HCT116 (cell line): ENCODE data around the gene SAMD9L. TPM values are rescaled to one million over a fixed set of nuclear protein-coding genes. Genes with fewer than 3 reads are reported as not detected.

Experiments
- ATAC-seq: fragments of 200-7000 bp; cut with Tn5 transposase; 2 replicates; pipeline ENCODE4 v1.9.1; 2020; ENCODE audit warnings: mild to moderate bottlenecking, moderate library complexity
- BruUV-seq: library from RNA; stranded (reverse); fragments of 400-500 nt; replicated peaks from 2 replicates; lab custom pipeline; 2021; lab: Mats Ljungman, UMichigan
- CTCF ChIA-PET: fragments of 300-600 bp; sonication (Branson Sonifier 250); formaldehyde crosslinking; loops from one replicate; lab custom pipeline; 2021; ENCODE audit warnings: antibody characterized with exemption; lab: Charles Lee
- POLR2A ChIA-PET: fragments of 300-600, 350-600 bp; sonication (Branson Sonifier 250); formaldehyde crosslinking; loops from one replicate; lab custom pipeline; 2021; ENCODE audit warnings: antibody characterized with exemption; lab: Charles Lee
- RAD21 ChIA-PET, 2 experiments: fragments of 300-600 bp; sonication (Branson Sonifier 250); formaldehyde crosslinking; loops; one replicate each; lab custom pipeline; 2023; ENCODE audit warnings: low total read pairs in 2 of 2; ENCODE audit not compliant: uncharacterized antibody in 2 of 2, unreplicated experiment in 2 of 2, low non-redundant PET in 1 of 2; lab: Charles Lee
- DNase-seq: peaks from one replicate; pipeline ENCODE4 v3.0.0-alpha.2; 2010; ENCODE audit warnings: low read depth, low spot score
- H2AFZ ChIP-seq: fragments of 200-600 bp; shearing (Covaris generic), sonication (generic); 2 replicates; pipeline ENCODE4 v1.6.1; 2017; ENCODE audit warnings: low read depth, mixed run types, mixed read lengths, antibody characterized with exemption, low read length; ENCODE audit not compliant: poor library complexity, severe bottlenecking
- H3K27ac ChIP-seq: 2 replicates; pipeline ENCODE4 v1.5.1; 2012; ENCODE audit warnings: low read depth, low read length
- H3K27me3 ChIP-seq: fragments of 200-600 bp; sonication (generic); 2 replicates; pipeline ENCODE4 v1.6.1; 2016; ENCODE audit warnings: mixed run types, low read length, mixed read lengths; ENCODE audit not compliant: insufficient read depth
- H3K36me3 ChIP-seq, 2 experiments: fragments of 200-500 bp in 1 of 2; fragments of 200-600 bp in 1 of 2; sonication (Bioruptor generic) in 1 of 2; sonication (generic) in 1 of 2; 2 replicates each; pipeline versions ENCODE4 v1.5.1 to v1.6.1; 2014 to 2016; ENCODE audit warnings: low read length in 2 of 2, inconsistent platforms in 1 of 2, mixed read lengths in 1 of 2, mixed run types in 1 of 2; ENCODE audit not compliant: insufficient read depth in 2 of 2, control insufficient read depth in 1 of 2
- H3K4me1 ChIP-seq, 2 experiments: fragments of 200-600 bp in 1 of 2; sonication (generic) in 1 of 2; 2 replicates each; pipeline versions ENCODE4 v1.5.1 to v1.6.1; 2012 to 2017; ENCODE audit warnings: low read length in 2 of 2, inconsistent platforms in 1 of 2, mild to moderate bottlenecking in 1 of 2, mixed read lengths in 1 of 2, mixed run types in 1 of 2, moderate library complexity in 1 of 2; ENCODE audit not compliant: insufficient read depth in 2 of 2, control insufficient read depth in 1 of 2
- H3K4me2 ChIP-seq: fragments of 200-600 bp; sonication (generic); 2 replicates; pipeline ENCODE4 v1.6.1; 2017; ENCODE audit warnings: mixed run types, low read length, mixed read lengths
- H3K4me3 ChIP-seq, 2 experiments: fragments of 200-600 bp in 1 of 2; sonication (generic) in 1 of 2; replicated peaks in 1 of 2; 2 replicates each; pipeline ENCODE4 v1.5.1; 2011 to 2016; ENCODE audit warnings: low read length in 2 of 2, control low read depth in 1 of 2, low read depth in 1 of 2, mild to moderate bottlenecking in 1 of 2, mixed read lengths in 1 of 2, mixed run types in 1 of 2
- H3K79me2 ChIP-seq: fragments of 200-600 bp; sonication (generic); 2 replicates; pipeline ENCODE4 v1.6.1; 2017; ENCODE audit warnings: mild to moderate bottlenecking, mixed run types, low read length, moderate library complexity, mixed read lengths; ENCODE audit not compliant: insufficient read depth
- H3K9ac ChIP-seq: fragments of 200-600 bp; sonication (generic); 2 replicates; pipeline ENCODE4 v1.6.1; 2016; ENCODE audit warnings: low read length, mixed read lengths
- H3K9me2 ChIP-seq: fragments of 200-600 bp; sonication (generic), shearing (Covaris generic); 2 replicates; pipeline ENCODE4 v1.6.1; 2017; ENCODE audit warnings: mixed run types, mild to moderate bottlenecking, moderate library complexity; ENCODE audit not compliant: insufficient read depth
- H3K9me3 ChIP-seq, 2 experiments: fragments of 200-500 bp in 1 of 2; fragments of 200-600 bp in 1 of 2; sonication (Bioruptor generic) in 1 of 2; sonication (generic) in 1 of 2; 2 replicates each; pipeline ENCODE4 v1.6.1; 2014 to 2017; ENCODE audit warnings: low read length in 2 of 2, mixed read lengths in 2 of 2, inconsistent platforms in 1 of 2, low read depth in 1 of 2, mild to moderate bottlenecking in 1 of 2, mixed run types in 1 of 2, moderate library complexity in 1 of 2; ENCODE audit not compliant: control insufficient read depth in 1 of 2, insufficient read depth in 1 of 2
- H4K20me1 ChIP-seq: fragments of 200-600 bp; sonication (generic), shearing (Covaris generic); 2 replicates; pipeline ENCODE4 v1.6.1; 2017; ENCODE audit warnings: mixed run types, mild to moderate bottlenecking, moderate library complexity; ENCODE audit not compliant: insufficient read depth
- CBX3 ChIP-seq: IDR thresholded peaks from 2 replicates; pipeline ENCODE4 v1.6.1; 2012; ENCODE audit warnings: low read depth
- CEBPB ChIP-seq: IDR thresholded peaks from 2 replicates; pipeline ENCODE4 v1.6.1; 2012; ENCODE audit warnings: low read depth
- EZH2phosphoT487 ChIP-seq: fragments of 200-600 bp; IDR thresholded peaks from 2 replicates; pipeline ENCODE4 v1.6.1; 2018; ENCODE audit warnings: antibody characterized with exemption, borderline replicate concordance
- FOSL1 ChIP-seq: IDR thresholded peaks from 2 replicates; pipeline ENCODE4 v1.6.1; 2012; ENCODE audit warnings: low read depth
- JUND ChIP-seq: IDR thresholded peaks from 2 replicates; pipeline ENCODE4 v1.6.1; 2012
- RAD21 ChIP-seq: IDR thresholded peaks from 2 replicates; pipeline ENCODE4 v1.6.1; 2012; ENCODE audit warnings: low read depth, mild to moderate bottlenecking
- REST ChIP-seq: IDR thresholded peaks from 2 replicates; pipeline ENCODE4 v1.6.1; 2012; ENCODE audit warnings: low read depth
- SP1 ChIP-seq: IDR thresholded peaks from 2 replicates; pipeline ENCODE4 v1.6.1; 2012; ENCODE audit warnings: low read depth
- SRF ChIP-seq: IDR thresholded peaks from 2 replicates; pipeline ENCODE4 v1.6.1; 2012; ENCODE audit warnings: low read depth
- YY1 ChIP-seq: IDR thresholded peaks from 2 replicates; pipeline ENCODE4 v1.6.1; 2011; ENCODE audit warnings: low read length, low read depth, moderate library complexity, mild to moderate bottlenecking; ENCODE audit not compliant: insufficient replicate concordance; ENCODE audit errors: extremely low read depth
- ZBTB33 ChIP-seq: IDR thresholded peaks from 2 replicates; pipeline ENCODE4 v1.6.1; 2011; ENCODE audit warnings: mild to moderate bottlenecking, low read length, moderate library complexity; ENCODE audit not compliant: insufficient replicate concordance; ENCODE audit errors: extremely low read depth
- ZFX ChIP-seq: fragments of 450-650 bp; IDR thresholded peaks from 2 replicates; pipeline ENCODE4 v1.6.1; 2017
- ZNF274 ChIP-seq: fragments of 200-500 bp; sonication (Bioruptor generic); IDR thresholded peaks from 2 replicates; pipeline ENCODE4 v1.6.1; 2014; ENCODE audit warnings: mild to moderate bottlenecking, low read depth, low read length, inconsistent platforms
- intact Hi-C: fragments of 100-400 bp; cut with micrococcal nuclease; formaldehyde crosslinking; loops from 2 replicates; pipeline ENCODE4 v1.10.0; 2022
- total RNA-seq: library from RNA; stranded (reverse); gene quantifications from one replicate; pipeline ENCODE4 v1.2.1, GENCODE V29; 2021; ENCODE audit not compliant: unreplicated experiment

Gene SAMD9L
- total RNA-seq, 1 experiment from 2014 or later = 0.15 TPM

- no peak for TF ChIP-seq YY1
Observed at GRCh38 chr7:93159490-93159889, 11.3 kb upstream of the SAMD9L start (continued).

DNA sequence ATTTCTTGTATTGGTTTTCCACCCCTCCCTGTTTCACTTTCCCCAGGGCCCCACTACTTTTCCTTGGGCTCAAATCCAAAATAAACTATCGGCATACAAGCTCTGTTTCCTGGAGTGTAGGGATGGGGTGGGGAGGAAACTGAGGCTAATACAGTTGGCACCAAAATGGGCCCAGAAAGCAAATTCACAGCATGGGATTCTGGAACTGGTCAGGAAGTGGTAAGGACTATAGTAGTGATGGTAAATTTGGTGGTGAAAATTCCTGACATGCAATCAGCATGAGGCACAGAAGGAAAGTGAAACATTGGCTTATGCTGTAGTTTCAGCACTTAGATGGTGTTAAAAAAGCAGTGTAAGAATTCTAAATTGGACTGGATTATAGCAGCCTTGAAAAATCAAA, 8.7 kb upstream of the SAMD9L start:
- ChIA-PET CTCF (no interaction called here), POLR2A (no interaction called here), RAD21 (no interaction called here)
- Histone ChIP-seq H3K4me2 (no peak overlapping the region), H3K79me2 (no peaks in the 10 kb centered on the region), H3K4me1 (no peaks in the 10 kb centered on the region), H4K20me1 (no peaks in the 10 kb centered on the region), H3K36me3 (no peaks in the 10 kb centered on the region), H2AFZ (no peak overlapping the region), H3K27me3 (no peaks in the 10 kb centered on the region), H3K9me2 (no peaks in the 10 kb centered on the region; the same call in 1 of the 2 replicates), H3K9me3 (no peaks in the 10 kb centered on the region), H3K27ac (no peak overlapping the region), H3K4me3 (no peak overlapping the region), H3K9ac (no peak overlapping the region)
- no TSS peak for BruUV-seq
- ATAC-seq (no peak), DNase-seq (no peak)
- intact Hi-C loops = no loop called here
- TF ChIP-seq JUND (no peak), EZH2phosphoT487 (no peak)

- no peaks in the 10 kb centered on the region for H3K27me3 ChIP-seq
- no peaks in the 10 kb centered on the region for H4K20me1 ChIP-seq
- no peak overlapping the region for H3K9ac ChIP-seq
- no peak overlapping the region for H3K4me2 ChIP-seq
- H3K27ac ChIP-seq = no peak overlapping the region
- no peaks in the 10 kb centered on the region for H3K79me2 ChIP-seq
- ChIA-PET CTCF (no interaction called here), POLR2A (no interaction called here), RAD21 (no interaction called here)
- H2AFZ ChIP-seq = no peak overlapping the region
- no TSS peak for BruUV-seq
- intact Hi-C loops = no loop called here
- no peaks in the 10 kb centered on the region for H3K4me1 ChIP-seq
- ATAC-seq = no peak; the same call in 1 of the 2 replicates
- no peaks in the 10 kb centered on the region for H3K9me3 ChIP-seq
- no peaks in the 10 kb centered on the region; the same call in none of the 2 replicates for H3K9me2 ChIP-seq
- H3K36me3 ChIP-seq = no peaks in the 10 kb centered on the region
- H3K4me3 ChIP-seq = no peak overlapping the region
- no peak for DNase-seq
- TF ChIP-seq EZH2phosphoT487 (no peak), RAD21 (no peak), FOSL1 (no peak), ZFX (no peak), SP1 (no peak), CEBPB (no peak), JUND (no peak), REST (no peak), SRF (no peak), ZBTB33 (no peak), CBX3 (no peak), YY1 (no peak), ZNF274 (no peak)
Observed at GRCh38 chr7:93150200-93150835, 2.1 kb upstream of the SAMD9L start.
